GM12878 (cell line): Measurements from ENCODE around the gene NR2F1-AS1. TPM values are rescaled to one million over a fixed set of nuclear protein-coding genes. Genes with fewer than 3 reads are reported as not detected.

Source experiments
- ATAC-seq: fragments of 200-7000 bp; cut with Tn5 transposase; 3 replicates; pipeline ENCODE4 v1.9.1; 2020; ENCODE audit warnings: mild to moderate bottlenecking, moderate library complexity
- BruUV-seq: library from RNA; stranded (reverse); fragments of 400-500 nt; replicated peaks from 2 replicates; lab custom pipeline; 2021; lab: Mats Ljungman, UMichigan
- CTCF ChIA-PET: fragments of 300-600 bp; sonication (Branson Sonifier 250); formaldehyde crosslinking; extraction: SDS; loops from one replicate; lab custom pipeline; 2021; ENCODE audit warnings: inconsistent platforms; lab: Yijun Ruan, JAX
- POLR2A ChIA-PET: fragments of 350-600 bp; formaldehyde crosslinking; extraction: SDS; loops from one replicate; lab custom pipeline; 2021; ENCODE audit warnings: inconsistent platforms; lab: Charles Lee
- RAD21 ChIA-PET: fragments of 300-600 bp; sonication (Branson Sonifier 250); formaldehyde crosslinking; loops from one replicate; lab custom pipeline; 2023; ENCODE audit warnings: antibody characterized with exemption; ENCODE audit not compliant: unreplicated experiment; lab: Charles Lee
- SMC1A ChIA-PET: fragments of 300-600 bp; sonication (Branson Sonifier 250); formaldehyde crosslinking; loops from one replicate; lab custom pipeline; 2023; ENCODE audit not compliant: unreplicated experiment, uncharacterized antibody; lab: Charles Lee
- DNase-seq: peaks from one replicate; pipeline ENCODE4 v3.0.0-alpha.2; 2011; ENCODE audit warnings: low read depth, low spot score
- FAIRE-seq: peaks from 3 replicates; lab custom pipeline; 2011; peaks lifted over from hg19 to GRCh38; lab: Jason Lieb, UNC
- H2AFZ ChIP-seq: 2 replicates; pipeline ENCODE4 v1.6.0; 2011; ENCODE audit warnings: low read depth, low read length, control low read depth; ENCODE audit not compliant: control insufficient read depth
- H3K27ac ChIP-seq: 2 replicates; pipeline ENCODE4 v1.5.1; 2011; ENCODE audit warnings: control low read depth; ENCODE audit not compliant: control insufficient read depth, insufficient read depth
- H3K27me3 ChIP-seq, 2 experiments: replicated peaks in 1 of 2; 2 replicates each; pipeline versions ENCODE4 v1.6.0 to v1.6.1; 2011; ENCODE audit warnings: low read length in 1 of 2; ENCODE audit not compliant: control insufficient read depth in 2 of 2, insufficient read depth in 2 of 2
- H3K36me3 ChIP-seq, 2 experiments: 2 replicates each; pipeline ENCODE4 v1.5.1; 2011; ENCODE audit warnings: low read length in 1 of 2; ENCODE audit not compliant: control insufficient read depth in 2 of 2, insufficient read depth in 2 of 2
- H3K4me1 ChIP-seq: 2 replicates; pipeline ENCODE4 v1.6.1; 2011; ENCODE audit warnings: mild to moderate bottlenecking, low read length, moderate library complexity, mixed read lengths; ENCODE audit not compliant: control insufficient read depth, insufficient read depth
- H3K4me2 ChIP-seq: 2 replicates; pipeline ENCODE4 v1.6.0; 2011; ENCODE audit warnings: control low read depth; ENCODE audit not compliant: control insufficient read depth, insufficient read depth
- H3K4me3 ChIP-seq: fragments of 200-600 bp; sonication (generic); 2 replicates; pipeline ENCODE4 v1.5.1; 2016
- H3K79me2 ChIP-seq: 2 replicates; pipeline ENCODE4 v1.6.0; 2011; ENCODE audit warnings: low read length; ENCODE audit not compliant: control insufficient read depth, insufficient read depth
- H3K9ac ChIP-seq: 2 replicates; pipeline ENCODE4 v1.8.0; 2011; ENCODE audit warnings: low read length, control low read depth, mixed read lengths; ENCODE audit not compliant: control insufficient read depth, insufficient read depth
- H3K9me3 ChIP-seq: replicated peaks from 3 replicates; pipeline ENCODE4 v1.5.1; 2011; ENCODE audit warnings: mild to moderate bottlenecking, low read length; ENCODE audit not compliant: control insufficient read depth, insufficient read depth
- H4K20me1 ChIP-seq: 2 replicates; pipeline ENCODE4 v1.6.0; 2011; ENCODE audit not compliant: control insufficient read depth, insufficient read depth
- BCL11A ChIP-seq: IDR thresholded peaks from 2 replicates; pipeline ENCODE4 v1.6.1; 2011; ENCODE audit warnings: low read depth, low read length
- BCL3 ChIP-seq: IDR thresholded peaks from 2 replicates; pipeline ENCODE4 v1.6.1; 2011; ENCODE audit warnings: borderline replicate concordance, low read depth, mild to moderate bottlenecking, moderate library complexity, low read length; ENCODE audit not compliant: insufficient read depth, poor library complexity, severe bottlenecking
- ELK1 ChIP-seq: IDR thresholded peaks from 2 replicates; pipeline ENCODE4 v1.6.1; 2012; ENCODE audit warnings: low read depth, low read length, improper control_type of control experiment
- HDAC6 ChIP-seq: fragments of 200-600 bp; sonication (generic); IDR thresholded peaks from one replicate; pipeline ENCODE4 v1.8.0; 2017; ENCODE audit warnings: antibody characterized with exemption; ENCODE audit not compliant: unreplicated experiment
- MEF2B ChIP-seq: fragments of 450-650 bp; IDR thresholded peaks from 2 replicates; pipeline ENCODE4 v1.6.1; 2018; ENCODE audit warnings: mild to moderate bottlenecking, moderate library complexity; ENCODE audit not compliant: partially characterized antibody, poor library complexity, severe bottlenecking
- NFYA ChIP-seq: IDR thresholded peaks from 2 replicates; pipeline ENCODE4 v1.6.1; 2011; ENCODE audit warnings: low read depth, mild to moderate bottlenecking, low read length, improper control_type of control experiment, borderline replicate concordance
- POU2F2 ChIP-seq: IDR thresholded peaks from 3 replicates; pipeline ENCODE4 v1.6.1; 2011; ENCODE audit warnings: low read depth, mild to moderate bottlenecking, low read length, borderline replicate concordance
- RAD21 ChIP-seq: IDR thresholded peaks from 2 replicates; pipeline ENCODE4 v1.6.1; 2011; ENCODE audit warnings: mild to moderate bottlenecking, low read depth, low read length, moderate library complexity; ENCODE audit not compliant: insufficient read depth
- SIN3A ChIP-seq: IDR thresholded peaks from 2 replicates; pipeline ENCODE4 v1.6.1; 2012; ENCODE audit warnings: low read depth, low read length, improper control_type of control experiment
- YY1 ChIP-seq: IDR thresholded peaks from 2 replicates; pipeline ENCODE4 v1.6.1; 2011; ENCODE audit warnings: low read depth, mild to moderate bottlenecking, low read length
- WGBS: methylation state at CpG from one replicate; pipeline ENCODE4 v1.1.6; 2016; ENCODE audit warnings: low lambda C conversion rate; ENCODE audit not compliant: insufficient replicate concordance, insufficient coverage; ENCODE audit errors: missing lambda C conversion rate; 5-methylcytosine and 5-hydroxymethylcytosine counted together
- in situ Hi-C: fragments of 300-500 bp; cut with MboI; formaldehyde crosslinking; loops from 9 replicates; pipeline ENCODE4 v1.14.3; 2018; ENCODE audit warnings: mixed read lengths
- intact Hi-C: fragments of 100-400 bp; cut with micrococcal nuclease; formaldehyde crosslinking; loops from one replicate; pipeline ENCODE4 v1.14.2; 2022; ENCODE audit not compliant: unreplicated experiment
- polyA plus RNA-seq, 11 experiments: library from polyadenylated mRNA; depleted of rRNA in 4 of 11; unstranded in 6 of 11; stranded (reverse) in 5 of 11; fragments of >200 nt; fragmentation: Nextera tagmentation in 4 of 11; fragmentation: Illumina TruSeq in 1 of 11; extraction: Ambion mirVana in 4 of 11; extraction: Trizol in 1 of 11; gene quantifications; 1 replicate in 1 of 11; 2 replicates in 10 of 11; pipeline versions ENCODE4 v1.2.1 to v1.2.3, GENCODE V29; 2011 to 2016; ENCODE audit warnings: inconsistent platforms in 2 of 11, missing spikeins in 2 of 11, low read depth in 1 of 11
- total RNA-seq, 4 experiments: library from RNA; depleted of rRNA in 3 of 4; stranded (reverse); fragments of >200 nt in 3 of 4; fragmentation: Illumina TruSeq in 1 of 4; extraction: Trizol in 1 of 4; gene quantifications; 2 replicates each; pipeline versions ENCODE4 v1.2.1 to v1.2.3, GENCODE V29; 2013 to 2021
- TF ChIP-seq, protein P1 (sequence below): fragments of 150-350 bp; IDR thresholded peaks from 2 replicates; pipeline ENCODE4 v1.6.1; 2014; ENCODE audit warnings: mild to moderate bottlenecking, low read depth, low read length

The NR2F1-AS1 gene
- total and polyA plus RNA-seq, 10 of the 15 experiments (the other 5 are each of a cell fraction or from before 2014, with no cell fraction given) = 0.11 to 0.85 (median 0.27) TPM

- TF ChIP-seq POU2F2 = no peak
- TF ChIP-seq SIN3A = no peak
- no peak for TF ChIP-seq BCL3
- TF ChIP-seq HDAC6 = no peak
- TF ChIP-seq YY1 = no peak
- intact Hi-C loops (no loop called here), in situ Hi-C loops (no loop called here)
- no peak for FAIRE-seq
- CTCF ChIA-PET = no interaction called here
- RAD21 ChIA-PET = no interaction called here
- SMC1A ChIA-PET = no interaction called here
- POLR2A ChIA-PET = no interaction called here
- Histone ChIP-seq H4K20me1 (no peaks in the 10 kb centered on the region), H3K4me1 (no peaks in the 10 kb centered on the region), H3K4me2 (no peak overlapping the region), H3K36me3 (no peaks in the 10 kb centered on the region), H3K79me2 (no peaks in the 10 kb centered on the region), H3K9ac (no peak overlapping the region), H3K27ac (no peak overlapping the region), H2AFZ (no peak overlapping the region), H3K9me3 (no peaks in the 10 kb centered on the region; the same call in 2 of the 3 replicates), H3K27me3 (no peaks in the 10 kb centered on the region), H3K4me3 (no peak overlapping the region)
- BruUV-seq = no TSS peak
- no peak for DNase-seq
- 86% methylated on average over 1 of the region's 1 CpG for WGBS
- ATAC-seq = no peak
Observed at GRCh38 chr5:93395971-93396379, 185.0 kb downstream of the NR2F1-AS1 start.

DNA sequence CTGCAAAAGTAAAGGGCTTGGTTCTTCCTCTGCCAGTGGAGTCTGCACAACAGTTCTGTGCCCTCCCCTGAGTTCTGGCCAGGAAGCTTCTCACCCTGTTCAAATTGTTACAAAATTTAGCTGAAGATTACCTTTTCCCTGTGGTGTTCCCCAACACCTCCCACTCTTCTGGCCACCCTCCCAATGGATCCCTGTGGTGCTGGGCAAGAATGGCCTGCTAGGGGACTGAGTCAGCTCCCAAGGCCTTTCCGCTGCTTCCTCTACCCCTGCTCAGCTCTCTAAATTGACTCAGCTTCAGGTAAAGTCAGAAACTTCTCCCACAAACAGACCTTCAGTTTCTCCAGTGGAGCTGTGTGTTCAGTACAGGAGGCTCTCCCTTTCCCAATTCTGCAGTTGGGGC, 186.0 kb downstream of the NR2F1-AS1 start:
- SMC1A ChIA-PET = no interaction called here
- no peak for FAIRE-seq
- in situ Hi-C loops = no loop called here
- no peak for TF ChIP-seq MEF2B
- no peak for TF ChIP-seq BCL11A
- TF ChIP-seq NFYA = no peak
- TF ChIP-seq, protein P1, sequence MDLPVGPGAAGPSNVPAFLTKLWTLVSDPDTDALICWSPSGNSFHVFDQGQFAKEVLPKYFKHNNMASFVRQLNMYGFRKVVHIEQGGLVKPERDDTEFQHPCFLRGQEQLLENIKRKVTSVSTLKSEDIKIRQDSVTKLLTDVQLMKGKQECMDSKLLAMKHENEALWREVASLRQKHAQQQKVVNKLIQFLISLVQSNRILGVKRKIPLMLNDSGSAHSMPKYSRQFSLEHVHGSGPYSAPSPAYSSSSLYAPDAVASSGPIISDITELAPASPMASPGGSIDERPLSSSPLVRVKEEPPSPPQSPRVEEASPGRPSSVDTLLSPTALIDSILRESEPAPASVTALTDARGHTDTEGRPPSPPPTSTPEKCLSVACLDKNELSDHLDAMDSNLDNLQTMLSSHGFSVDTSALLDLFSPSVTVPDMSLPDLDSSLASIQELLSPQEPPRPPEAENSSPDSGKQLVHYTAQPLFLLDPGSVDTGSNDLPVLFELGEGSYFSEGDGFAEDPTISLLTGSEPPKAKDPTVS = no peak
- no peak for TF ChIP-seq ELK1
- TF ChIP-seq RAD21 = no peak

More for the DNA sequence above, 186.0 kb downstream of the NR2F1-AS1 start:
- ATAC-seq (no peak), DNase-seq (no peak)
- no peaks in the 10 kb centered on the region for H3K4me1 ChIP-seq
- ChIA-PET POLR2A (no interaction called here), CTCF (no interaction called here), RAD21 (no interaction called here)
- intact Hi-C loops = no loop called here
- no TSS peak for BruUV-seq
- H3K27me3 ChIP-seq = no peaks in the 10 kb centered on the region
- H3K27ac ChIP-seq = no peak overlapping the region
- no peak overlapping the region for H2AFZ ChIP-seq
- no peaks in the 10 kb centered on the region for H4K20me1 ChIP-seq
- H3K4me3 ChIP-seq = no peak overlapping the region
- WGBS = 29% methylated on average over 1 of the region's 1 CpG
- no peaks in the 10 kb centered on the region; the same call in 2 of the 3 replicates for H3K9me3 ChIP-seq
- no peaks in the 10 kb centered on the region for H3K79me2 ChIP-seq
- H3K9ac ChIP-seq = no peak overlapping the region
- no peak overlapping the region for H3K4me2 ChIP-seq
- no peaks in the 10 kb centered on the region for H3K36me3 ChIP-seq
